ENCODE measurements around the gene FN3KRP. TPM values are rescaled to one million over a fixed set of nuclear protein-coding genes. Genes with fewer than 3 reads are reported as not detected.
A peak's percentile ranks its signal among the peaks of the same experiment; 100 is the strongest.

Gene FN3KRP
- total and polyA plus RNA-seq, 2 donors (not counting 3 experiments of a cell fraction or from before 2014, with no cell fraction given): 22.2 to 35.2 TPM

- Histone ChIP-seq H3K9me3 (replicated peaks; ENCODE audit: control insufficient read depth, insufficient read depth, low read length) (peaks cover 4% of the 10 kb centered on the region), H4K20me1 (replicated peaks; ENCODE audit: control insufficient read depth, extremely low read depth, insufficient read depth, low read length) (no peaks in the 10 kb centered on the region), H2AFZ (ENCODE audit: low read depth, low read length) (peak overlapping the region; percentile 75), H3K9ac (replicated peaks; ENCODE audit: extremely low read depth, insufficient read depth, low read length) (no peak overlapping the region), H3K4me2 (ENCODE audit: insufficient read depth, low read length) (peak overlapping the region; percentile 16), H3K27ac (ENCODE audit: insufficient read depth, low read depth, low read length) (no peak overlapping the region), H3K4me1 (ENCODE audit: control insufficient read depth, extremely low read depth, insufficient read depth, low read length) (peaks cover 5% of the 10 kb centered on the region), H3K79me2 (ENCODE audit: control insufficient read depth, insufficient read depth, low read length) (no peaks in the 10 kb centered on the region), H3K9me1 (replicated peaks; ENCODE audit: control insufficient read depth, extremely low read depth, insufficient read depth, low read length) (no peaks in the 10 kb centered on the region), H3K27me3 (ENCODE audit: control insufficient read depth in 2 of 2, insufficient read depth in 2 of 2, low read length in 2 of 2) (peaks cover 3 to 8% of the 10 kb centered on the region in 2 experiments), H3K4me3 (replicated peaks in 1 of 3; ENCODE audit: insufficient read depth in 1 of 3, low read depth in 1 of 3, low read length in 3 of 3) (peak overlapping the region in 2 of 3 experiments; percentile 42 to 47), H3K36me3 (ENCODE audit: control insufficient read depth in 2 of 2, extremely low read depth in 1 of 2, insufficient read depth in 2 of 2, low read length in 2 of 2) (no peaks in the 10 kb centered on the region)
- ChIA-PET CTCF (interaction anchor here (0.7 to 1.0 kb wide), 2 partner anchors 8 to 10 kb away, joined by 3 read pairs; no protein-coding TSS in a partner anchor), POLR2A (interaction anchor here (0.5 kb wide), 1 partner anchor 73 kb away, joined by 3 read pairs; no protein-coding TSS in a partner anchor)
- no peak for TF ChIP-seq CTCF (IDR thresholded peaks at IDR 0.05; ENCODE audit: extremely low read depth in 1 of 2, insufficient read depth in 1 of 2, low read depth in 1 of 2, low read length in 2 of 2)
- peak; percentile 14 for TF ChIP-seq MAX (IDR thresholded peaks at IDR 0.05; ENCODE audit: insufficient read depth, insufficient read length)
- TF ChIP-seq EZH2 (IDR thresholded peaks at IDR 0.05; ENCODE audit: borderline replicate concordance, low read depth, low read length, severe bottlenecking): no peak
- intact Hi-C loops (cut with micrococcal nuclease): loop anchor here (2.0 kb wide), 1 partner anchor 18 kb away; the partner anchor contains the start of gene FN3KRP
- DNase-seq (ENCODE audit: low read depth, low spot score) (no peak), FAIRE-seq (no peak)
- no TSS peak for BruUV-seq (replicated peaks)
- dilution Hi-C loops (cut with MboI; ENCODE audit: extremely low pct_ligation_motif_present, low sequenced_read_pairs): no loop called here
Observed at GRCh38 chr17:82698974-82699442, 17.5 kb upstream of the FN3KRP start.

- DNase-seq (ENCODE audit: low read depth, low spot score): no peak
- Histone ChIP-seq H3K36me3 (ENCODE audit: control insufficient read depth in 2 of 2, extremely low read depth in 1 of 2, insufficient read depth in 2 of 2, low read length in 2 of 2) (no peaks in the 10 kb centered on the region), H3K4me3 (replicated peaks in 1 of 3; ENCODE audit: insufficient read depth in 1 of 3, low read depth in 1 of 3, low read length in 3 of 3) (no peak overlapping the region), H3K79me2 (ENCODE audit: control insufficient read depth, insufficient read depth, low read length) (no peaks in the 10 kb centered on the region), H3K4me1 (ENCODE audit: control insufficient read depth, extremely low read depth, insufficient read depth, low read length) (peaks cover 5% of the 10 kb centered on the region), H3K27me3 (ENCODE audit: control insufficient read depth in 2 of 2, insufficient read depth in 2 of 2, low read length in 2 of 2) (peaks cover 3 to 8% of the 10 kb centered on the region in 2 experiments), H3K9me3 (replicated peaks; ENCODE audit: control insufficient read depth, insufficient read depth, low read length) (peaks cover 4% of the 10 kb centered on the region), H3K9me1 (replicated peaks; ENCODE audit: control insufficient read depth, extremely low read depth, insufficient read depth, low read length) (no peaks in the 10 kb centered on the region), H3K9ac (replicated peaks; ENCODE audit: extremely low read depth, insufficient read depth, low read length) (no peak overlapping the region), H2AFZ (ENCODE audit: low read depth, low read length) (no peak overlapping the region), H4K20me1 (replicated peaks; ENCODE audit: control insufficient read depth, extremely low read depth, insufficient read depth, low read length) (no peaks in the 10 kb centered on the region), H3K27ac (ENCODE audit: insufficient read depth, low read depth, low read length) (no peak overlapping the region), H3K4me2 (ENCODE audit: insufficient read depth, low read length) (no peak overlapping the region)
- CTCF ChIA-PET: no interaction called here
- no peak for FAIRE-seq
- TF ChIP-seq POLR2A (IDR thresholded peaks at IDR 0.05; ENCODE audit: low read depth, low read length): no peak
- TF ChIP-seq FOS (IDR thresholded peaks at IDR 0.05; ENCODE audit: borderline replicate concordance, insufficient read depth, low read length): no peak
- no peak for TF ChIP-seq CTCF (IDR thresholded peaks at IDR 0.05; ENCODE audit: extremely low read depth in 1 of 2, insufficient read depth in 1 of 2, low read depth in 1 of 2, low read length in 2 of 2)
- TF ChIP-seq GATA2 (IDR thresholded peaks at IDR 0.05; ENCODE audit: insufficient read depth, insufficient read length, low read depth, low read length): no peak
- TF ChIP-seq POLR2AphosphoS5 (IDR thresholded peaks at IDR 0.05; ENCODE audit: insufficient read depth, low read depth, low read length): no peak
- no peak for TF ChIP-seq MYC (IDR thresholded peaks at IDR 0.05; ENCODE audit: low read depth, low read length)
- no peak for TF ChIP-seq MAX (IDR thresholded peaks at IDR 0.05; ENCODE audit: insufficient read depth, insufficient read length)
- POLR2A ChIA-PET: no interaction called here
- BruUV-seq (replicated peaks): no TSS peak
- intact Hi-C loops (cut with micrococcal nuclease): loop anchor here (2.0 kb wide), 1 partner anchor 17 kb away; the partner anchor contains the start of gene FN3KRP
- dilution Hi-C loops (cut with MboI; ENCODE audit: extremely low pct_ligation_motif_present, low sequenced_read_pairs): no loop called here
Observed at GRCh38 chr17:82699551-82699950, 17.0 kb upstream of the FN3KRP start.

Data from endothelial cell of umbilical vein (primary cell).